ENCODE data around the gene SAFB. TPM values are rescaled to one million over a fixed set of nuclear protein-coding genes. Genes with fewer than 3 reads are reported as not detected.

The SAFB gene
- total and polyA plus RNA-seq, 2 of the 13 experiments (the other 11 are each of a cell fraction or from before 2014, with no cell fraction given), result 21.0 to 28.4 TPM

DNA sequence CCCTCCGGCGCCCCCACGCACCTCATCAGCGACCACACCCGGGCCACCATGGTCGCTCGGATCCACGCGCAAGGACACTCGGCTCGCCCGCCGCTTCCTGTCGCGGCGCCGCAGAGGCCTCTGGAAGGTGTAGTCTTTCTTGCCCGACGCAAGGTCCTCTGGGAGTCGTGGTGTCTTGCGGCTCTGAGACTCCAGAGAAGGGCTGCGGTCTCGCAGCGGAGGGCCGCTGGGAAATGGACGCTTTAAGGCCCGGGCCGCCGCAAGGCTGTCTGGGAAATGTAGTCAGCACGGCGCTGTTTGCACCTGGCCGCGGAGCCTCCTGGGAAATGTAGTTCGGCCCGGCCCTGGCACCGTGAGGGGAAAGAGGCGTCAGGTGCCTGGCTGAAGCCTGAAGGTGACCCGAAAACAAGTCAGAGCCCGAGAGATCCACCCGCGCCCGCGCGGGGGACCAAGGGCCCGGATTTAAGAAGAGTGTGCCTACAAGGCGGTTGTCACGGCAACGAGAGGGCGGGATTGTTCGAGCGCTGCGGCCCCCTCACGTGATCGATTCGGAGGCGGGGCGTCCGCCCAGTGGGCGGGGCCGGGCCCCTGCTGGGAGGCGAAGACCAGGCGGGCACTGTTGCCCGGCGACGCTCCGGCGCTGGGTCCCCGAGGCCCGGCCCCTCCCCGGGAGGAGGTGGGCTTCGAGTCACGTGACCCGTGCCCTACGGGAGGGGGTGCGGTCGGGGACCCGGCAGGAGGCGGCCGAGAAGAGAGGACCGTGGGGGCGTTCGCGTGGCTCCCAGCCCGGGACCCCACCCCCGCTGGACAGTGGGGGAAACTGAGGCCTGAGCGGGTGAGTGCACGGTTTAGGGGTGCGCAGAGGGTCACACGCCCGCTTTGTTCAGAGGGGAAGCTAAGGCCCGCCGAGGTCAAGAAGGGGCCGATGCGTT is 57.8 kb downstream of the SAFB start, which contains the start of the genes HSD11B1L and MICOS13 (continued):
- TF ChIP-seq, protein P1, sequence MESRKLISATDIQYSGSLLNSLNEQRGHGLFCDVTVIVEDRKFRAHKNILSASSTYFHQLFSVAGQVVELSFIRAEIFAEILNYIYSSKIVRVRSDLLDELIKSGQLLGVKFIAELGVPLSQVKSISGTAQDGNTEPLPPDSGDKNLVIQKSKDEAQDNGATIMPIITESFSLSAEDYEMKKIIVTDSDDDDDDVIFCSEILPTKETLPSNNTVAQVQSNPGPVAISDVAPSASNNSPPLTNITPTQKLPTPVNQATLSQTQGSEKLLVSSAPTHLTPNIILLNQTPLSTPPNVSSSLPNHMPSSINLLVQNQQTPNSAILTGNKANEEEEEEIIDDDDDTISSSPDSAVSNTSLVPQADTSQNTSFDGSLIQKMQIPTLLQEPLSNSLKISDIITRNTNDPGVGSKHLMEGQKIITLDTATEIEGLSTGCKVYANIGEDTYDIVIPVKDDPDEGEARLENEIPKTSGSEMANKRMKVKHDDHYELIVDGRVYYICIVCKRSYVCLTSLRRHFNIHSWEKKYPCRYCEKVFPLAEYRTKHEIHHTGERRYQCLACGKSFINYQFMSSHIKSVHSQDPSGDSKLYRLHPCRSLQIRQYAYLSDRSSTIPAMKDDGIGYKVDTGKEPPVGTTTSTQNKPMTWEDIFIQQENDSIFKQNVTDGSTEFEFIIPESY (CRISPR knock-in tag; IDR thresholded peaks at IDR 0.05), result no peak
- TF ChIP-seq ZKSCAN1 (IDR thresholded peaks at IDR 0.05; ENCODE audit: low read length) (no peak), ZFP36 (IDR thresholded peaks at IDR 0.05; ENCODE audit: borderline replicate concordance, low read depth, low read length, partially characterized antibody) (no peak), ZNF792 (CRISPR knock-in tag; IDR thresholded peaks at IDR 0.05) (no peak), EHMT2 (IDR thresholded peaks at IDR 0.05; ENCODE audit: borderline replicate concordance, low read depth, low read length) (no peak), STAG1 (CRISPR knock-in tag; IDR thresholded peaks at IDR 0.05) (no peak), ZNF570 (CRISPR knock-in tag; IDR thresholded peaks at IDR 0.05; ENCODE audit: borderline replicate concordance) (no peak)

DNA sequence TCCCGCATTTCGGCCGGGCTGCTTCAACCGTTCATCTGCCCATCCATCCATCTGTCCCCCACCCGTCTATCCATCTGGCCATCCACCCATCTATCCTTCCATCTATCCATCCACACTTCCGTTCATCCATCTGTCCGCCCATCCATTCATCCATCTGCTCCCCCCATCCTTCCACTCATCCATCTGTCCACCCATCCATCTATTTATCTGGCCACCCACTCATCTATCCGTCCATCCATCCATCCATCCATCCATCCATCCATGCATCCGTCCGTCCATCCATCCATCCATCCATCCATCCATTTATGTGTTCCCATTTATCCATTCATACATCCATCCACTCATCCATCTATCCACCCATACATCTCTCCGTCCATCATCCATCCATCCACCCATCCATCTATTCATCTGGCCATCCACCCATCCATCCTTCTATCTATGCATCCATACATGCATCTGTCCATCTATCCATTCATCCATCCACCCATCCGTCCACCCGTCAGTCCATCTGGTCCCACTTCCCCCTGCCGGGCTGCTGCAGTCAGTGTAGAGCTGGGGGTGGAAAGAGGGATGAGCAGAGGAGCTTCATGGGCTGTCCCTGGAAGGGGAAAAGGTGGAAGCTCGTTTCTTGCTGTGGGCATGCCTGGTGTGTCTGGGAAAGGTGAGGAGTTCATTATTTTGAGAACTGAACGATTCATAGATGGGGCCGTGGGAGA is 58.7 kb downstream of the SAFB start:
- no peaks in the 10 kb centered on the region for H4K20me1 ChIP-seq (ENCODE audit: insufficient read depth, low read length)
- no TSS peak for BruUV-seq (replicated peaks)
- intact Hi-C loops (cut with micrococcal nuclease; ENCODE audit: unreplicated experiment), result no loop called here
- DNase-seq (ENCODE audit: low spot score) (no peak), ATAC-seq (no peak), FAIRE-seq (no peak)
- H3K9me3 ChIP-seq (ENCODE audit: low read length), result no peaks in the 10 kb centered on the region
- H3K27me3 ChIP-seq (ENCODE audit: control insufficient read depth in 1 of 2, insufficient read depth in 2 of 2, low read length in 2 of 2), result no peaks in the 10 kb centered on the region; a peak in 1 of 5 replicates
- 71% methylated on average over 17 of the region's 17 CpGs for WGBS (ENCODE audit: low lambda C conversion rate)
- in situ Hi-C loops (cut with HindIII; ENCODE audit: extremely low pct_ligation_motif_present, low pct_unique_long_range_greater_than_20kb), result no loop called here
- peak overlapping the region in 2 of 3 experiments; percentile 34 to 100; a peak in 3 of 6 replicates for H3K4me3 ChIP-seq (replicated peaks in 1 of 3; ENCODE audit: insufficient read depth in 1 of 3, low read depth in 2 of 3, low read length in 3 of 3)
- peak overlapping the region; percentile 86; the same call in 1 of the 2 replicates for H3K9ac ChIP-seq (ENCODE audit: insufficient read depth, low read depth, low read length)
- peak overlapping the region; percentile 92 for H3K4me2 ChIP-seq (ENCODE audit: low read depth, low read length)
- H2AFZ ChIP-seq (ENCODE audit: low read length), result no peak overlapping the region
- TF ChIP-seq, protein P2, sequence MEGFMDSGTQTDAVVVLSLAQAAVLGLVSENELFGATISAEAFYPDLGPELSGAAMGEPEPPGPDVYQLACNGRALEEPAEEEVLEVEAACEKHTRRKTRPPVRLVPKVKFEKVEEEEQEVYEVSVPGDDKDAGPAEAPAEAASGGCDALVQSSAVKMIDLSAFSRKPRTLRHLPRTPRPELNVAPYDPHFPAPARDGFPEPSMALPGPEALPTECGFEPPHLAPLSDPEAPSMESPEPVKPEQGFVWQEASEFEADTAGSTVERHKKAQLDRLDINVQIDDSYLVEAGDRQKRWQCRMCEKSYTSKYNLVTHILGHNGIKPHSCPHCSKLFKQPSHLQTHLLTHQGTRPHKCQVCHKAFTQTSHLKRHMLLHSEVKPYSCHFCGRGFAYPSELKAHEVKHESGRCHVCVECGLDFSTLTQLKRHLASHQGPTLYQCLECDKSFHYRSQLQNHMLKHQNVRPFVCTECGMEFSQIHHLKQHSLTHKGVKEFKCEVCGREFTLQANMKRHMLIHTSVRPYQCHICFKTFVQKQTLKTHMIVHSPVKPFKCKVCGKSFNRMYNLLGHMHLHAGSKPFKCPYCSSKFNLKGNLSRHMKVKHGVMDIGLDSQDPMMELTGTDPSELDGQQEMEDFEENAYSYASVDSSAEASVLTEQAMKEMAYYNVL (CRISPR knock-in tag; IDR thresholded peaks at IDR 0.05; ENCODE audit: borderline replicate concordance), result peak; percentile 89; the same call in 1 of the 2 replicates
- TF ChIP-seq MTA3 (CRISPR knock-in tag; IDR thresholded peaks at IDR 0.05) (no peak), ZFP90 (CRISPR knock-in tag; IDR thresholded peaks at IDR 0.05; ENCODE audit: borderline replicate concordance) (no peak), NFIB (CRISPR knock-in tag; IDR thresholded peaks at IDR 0.05; ENCODE audit: borderline replicate concordance) (no peak)
- H3K79me2 ChIP-seq (ENCODE audit: insufficient read depth, low read length), result peaks cover 7% of the 10 kb centered on the region
- H3K27ac ChIP-seq (ENCODE audit: extremely low read length, insufficient read depth, low read length), result no peak overlapping the region
- ChIA-PET POLR2A (interaction anchor here (1.8 kb wide), 1 partner anchor 59 kb away, joined by 5 read pairs; the partner anchor contains the start of genes SAFB and SAFB2), CTCF (ENCODE audit: low intra/inter-chr PET ratio, low total read pairs) (no interaction called here)
- no peaks in the 10 kb centered on the region for H3K36me3 ChIP-seq (replicated peaks in 1 of 2; ENCODE audit: control insufficient read depth in 1 of 2, insufficient read depth in 2 of 2, low read length in 2 of 2)
- peaks cover 35% of the 10 kb centered on the region for H3K4me1 ChIP-seq (ENCODE audit: insufficient read depth, low read length)
